Neural cell (in vitro differentiated cells): ENCODE data around the gene GRIA3. TPM values are rescaled to one million over a fixed set of nuclear protein-coding genes. Genes with fewer than 3 reads are reported as not detected.

Experiments
- H2AFZ ChIP-seq: fragments of 200-600, 300-800 bp; sonication (generic), shearing (Covaris generic); 2 replicates; pipeline ENCODE4 v1.6.0; 2014; ENCODE audit warnings: low read depth, mild to moderate bottlenecking, antibody characterized with exemption, low read length, moderate library complexity
- H3F3A ChIP-seq: fragments of 200-600 bp; shearing (Covaris generic); 2 replicates; pipeline ENCODE4 v1.6.1; 2016; ENCODE audit warnings: mild to moderate bottlenecking, moderate library complexity, mixed read lengths, antibody characterized with exemption, low read length; ENCODE audit not compliant: insufficient read depth, poor library complexity, severe bottlenecking
- H3K27ac ChIP-seq: fragments of 200-600, 300-800 bp; sonication (generic), shearing (Covaris generic); 2 replicates; pipeline ENCODE4 v1.5.1; 2014; ENCODE audit warnings: mild to moderate bottlenecking, low read length, moderate library complexity
- H3K27me3 ChIP-seq: fragments of 300-800, 200-600 bp; sonication (generic), shearing (Covaris generic); 2 replicates; pipeline ENCODE4 v1.6.0; 2014; ENCODE audit warnings: mild to moderate bottlenecking, low read depth, low read length, moderate library complexity; ENCODE audit not compliant: insufficient read depth
- H3K36me3 ChIP-seq: fragments of 300-800, 200-600 bp; sonication (generic), shearing (Covaris generic); 2 replicates; pipeline ENCODE4 v1.5.1; 2014; ENCODE audit warnings: mild to moderate bottlenecking, antibody characterized with exemption, low read length, moderate library complexity; ENCODE audit not compliant: insufficient read depth
- H3K4me2 ChIP-seq: fragments of 300-800, 200-600 bp; sonication (generic), shearing (Covaris generic); 2 replicates; pipeline ENCODE4 v1.6.0; 2014; ENCODE audit warnings: mild to moderate bottlenecking, low read length
- H3K4me3 ChIP-seq: fragments of 300-800, 200-600 bp; sonication (generic), shearing (Covaris generic); 2 replicates; pipeline ENCODE4 v1.5.1; 2014; ENCODE audit warnings: mild to moderate bottlenecking, low read length, moderate library complexity
- H3K79me2 ChIP-seq: fragments of 200-600 bp; shearing (Covaris generic); replicated peaks from 2 replicates; pipeline ENCODE4 v1.6.0; 2014; ENCODE audit warnings: mild to moderate bottlenecking, low read length, moderate library complexity; ENCODE audit not compliant: insufficient read depth
- H3K9ac ChIP-seq: fragments of 300-800, 200-600 bp; sonication (generic), shearing (Covaris generic); 2 replicates; pipeline ENCODE4 v1.6.1; 2016; ENCODE audit warnings: mild to moderate bottlenecking, low read length, mixed read lengths
- H3K9me2 ChIP-seq: fragments of 200-600 bp; shearing (Covaris generic); 2 replicates; pipeline ENCODE4 v1.6.1; 2016; ENCODE audit warnings: mild to moderate bottlenecking, low read length, mixed read lengths; ENCODE audit not compliant: insufficient read depth
- H3K9me3 ChIP-seq: fragments of 200-600, 300-800 bp; sonication (generic), shearing (Covaris generic); 2 replicates; pipeline ENCODE4 v1.6.1; 2016; ENCODE audit warnings: mild to moderate bottlenecking, mixed run types, low read length, moderate library complexity, mixed read lengths
- H4K20me1 ChIP-seq: fragments of 200-600 bp; shearing (Covaris generic); 2 replicates; pipeline ENCODE4 v1.6.1; 2016; ENCODE audit warnings: mild to moderate bottlenecking, mixed run types; ENCODE audit not compliant: insufficient read depth
- EP300 ChIP-seq: fragments of 450-650 bp; conservative IDR thresholded peaks from 2 replicates; pipeline ENCODE4 v1.6.1; 2014; ENCODE audit warnings: antibody characterized with exemption, mild to moderate bottlenecking, moderate library complexity; ENCODE audit not compliant: poor library complexity, severe bottlenecking
- EZH2 ChIP-seq: fragments of 200-600, 300-800 bp; shearing (Covaris generic), sonication (generic); IDR thresholded peaks from 2 replicates; pipeline ENCODE4 v1.6.1; 2014; ENCODE audit warnings: antibody characterized with exemption, low read length, borderline replicate concordance, mild to moderate bottlenecking; ENCODE audit not compliant: insufficient read depth, poor library complexity, severe bottlenecking
- MXI1 ChIP-seq: fragments of 450-650 bp; conservative IDR thresholded peaks from 2 replicates; pipeline ENCODE4 v1.6.1; 2014; ENCODE audit warnings: antibody characterized with exemption, mild to moderate bottlenecking; ENCODE audit not compliant: poor library complexity, severe bottlenecking
- POLR2AphosphoS5 ChIP-seq: IDR thresholded peaks from 2 replicates; pipeline ENCODE4 v1.6.1; 2012
- RAD21 ChIP-seq: fragments of 450-650 bp; conservative IDR thresholded peaks from 2 replicates; pipeline ENCODE4 v1.6.1; 2014; ENCODE audit warnings: antibody characterized with exemption, mild to moderate bottlenecking, moderate library complexity
- SMC3 ChIP-seq: fragments of 450-650 bp; conservative IDR thresholded peaks from 2 replicates; pipeline ENCODE4 v1.6.1; 2014; ENCODE audit warnings: antibody characterized with exemption, mild to moderate bottlenecking, moderate library complexity; ENCODE audit not compliant: poor library complexity
- TAF1 ChIP-seq: IDR thresholded peaks from 2 replicates; pipeline ENCODE4 v1.6.1; 2012; ENCODE audit warnings: low read depth
- polyA plus RNA-seq: library from polyadenylated mRNA; depleted of rRNA; stranded (reverse); fragments of >200 nt; gene quantifications from 2 replicates; pipeline ENCODE4 v1.2.3, GENCODE V29; 2014
- TF ChIP-seq, protein P1 (sequence below): IDR thresholded peaks from 2 replicates; pipeline ENCODE4 v1.6.1; 2012; ENCODE audit warnings: borderline replicate concordance
- TF ChIP-seq, protein P2 (sequence below): fragments of 450-650 bp; IDR thresholded peaks from 2 replicates; pipeline ENCODE4 v1.5.1; 2014; ENCODE audit warnings: antibody characterized with exemption, mild to moderate bottlenecking, moderate library complexity; ENCODE audit not compliant: poor library complexity, severe bottlenecking

Gene GRIA3
- polyA plus RNA-seq, 1 donor from 2014 or later = 7.8 TPM

DNA sequence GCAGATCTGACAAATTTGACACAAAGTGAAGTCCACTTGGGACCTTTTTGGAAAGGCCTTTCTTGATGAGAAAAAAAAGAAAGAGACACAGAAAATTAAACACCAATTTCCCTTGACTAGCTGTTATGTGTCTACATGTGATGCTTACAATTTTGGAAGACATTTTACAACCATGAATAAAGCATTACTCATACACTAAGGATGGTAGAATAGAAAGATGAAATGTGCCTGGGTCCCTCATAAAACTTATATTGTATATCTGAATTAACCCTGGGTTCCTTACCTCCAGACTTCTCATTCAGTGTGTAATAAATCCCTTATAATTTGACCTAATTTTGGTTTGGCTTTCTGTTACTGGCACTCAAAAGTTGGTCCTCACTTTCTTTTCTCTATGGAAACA lies 16.5 kb upstream of the GRIA3 start:
- no peak overlapping the region for H3K27ac ChIP-seq
- TF ChIP-seq, protein P1, sequence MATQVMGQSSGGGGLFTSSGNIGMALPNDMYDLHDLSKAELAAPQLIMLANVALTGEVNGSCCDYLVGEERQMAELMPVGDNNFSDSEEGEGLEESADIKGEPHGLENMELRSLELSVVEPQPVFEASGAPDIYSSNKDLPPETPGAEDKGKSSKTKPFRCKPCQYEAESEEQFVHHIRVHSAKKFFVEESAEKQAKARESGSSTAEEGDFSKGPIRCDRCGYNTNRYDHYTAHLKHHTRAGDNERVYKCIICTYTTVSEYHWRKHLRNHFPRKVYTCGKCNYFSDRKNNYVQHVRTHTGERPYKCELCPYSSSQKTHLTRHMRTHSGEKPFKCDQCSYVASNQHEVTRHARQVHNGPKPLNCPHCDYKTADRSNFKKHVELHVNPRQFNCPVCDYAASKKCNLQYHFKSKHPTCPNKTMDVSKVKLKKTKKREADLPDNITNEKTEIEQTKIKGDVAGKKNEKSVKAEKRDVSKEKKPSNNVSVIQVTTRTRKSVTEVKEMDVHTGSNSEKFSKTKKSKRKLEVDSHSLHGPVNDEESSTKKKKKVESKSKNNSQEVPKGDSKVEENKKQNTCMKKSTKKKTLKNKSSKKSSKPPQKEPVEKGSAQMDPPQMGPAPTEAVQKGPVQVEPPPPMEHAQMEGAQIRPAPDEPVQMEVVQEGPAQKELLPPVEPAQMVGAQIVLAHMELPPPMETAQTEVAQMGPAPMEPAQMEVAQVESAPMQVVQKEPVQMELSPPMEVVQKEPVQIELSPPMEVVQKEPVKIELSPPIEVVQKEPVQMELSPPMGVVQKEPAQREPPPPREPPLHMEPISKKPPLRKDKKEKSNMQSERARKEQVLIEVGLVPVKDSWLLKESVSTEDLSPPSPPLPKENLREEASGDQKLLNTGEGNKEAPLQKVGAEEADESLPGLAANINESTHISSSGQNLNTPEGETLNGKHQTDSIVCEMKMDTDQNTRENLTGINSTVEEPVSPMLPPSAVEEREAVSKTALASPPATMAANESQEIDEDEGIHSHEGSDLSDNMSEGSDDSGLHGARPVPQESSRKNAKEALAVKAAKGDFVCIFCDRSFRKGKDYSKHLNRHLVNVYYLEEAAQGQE = no peak
- TF ChIP-seq TAF1 = no peak
- TF ChIP-seq SMC3 = no peak
- no peak for TF ChIP-seq POLR2AphosphoS5
- TF ChIP-seq MXI1 = no peak
- TF ChIP-seq EZH2 = no peak
- TF ChIP-seq, protein P2, sequence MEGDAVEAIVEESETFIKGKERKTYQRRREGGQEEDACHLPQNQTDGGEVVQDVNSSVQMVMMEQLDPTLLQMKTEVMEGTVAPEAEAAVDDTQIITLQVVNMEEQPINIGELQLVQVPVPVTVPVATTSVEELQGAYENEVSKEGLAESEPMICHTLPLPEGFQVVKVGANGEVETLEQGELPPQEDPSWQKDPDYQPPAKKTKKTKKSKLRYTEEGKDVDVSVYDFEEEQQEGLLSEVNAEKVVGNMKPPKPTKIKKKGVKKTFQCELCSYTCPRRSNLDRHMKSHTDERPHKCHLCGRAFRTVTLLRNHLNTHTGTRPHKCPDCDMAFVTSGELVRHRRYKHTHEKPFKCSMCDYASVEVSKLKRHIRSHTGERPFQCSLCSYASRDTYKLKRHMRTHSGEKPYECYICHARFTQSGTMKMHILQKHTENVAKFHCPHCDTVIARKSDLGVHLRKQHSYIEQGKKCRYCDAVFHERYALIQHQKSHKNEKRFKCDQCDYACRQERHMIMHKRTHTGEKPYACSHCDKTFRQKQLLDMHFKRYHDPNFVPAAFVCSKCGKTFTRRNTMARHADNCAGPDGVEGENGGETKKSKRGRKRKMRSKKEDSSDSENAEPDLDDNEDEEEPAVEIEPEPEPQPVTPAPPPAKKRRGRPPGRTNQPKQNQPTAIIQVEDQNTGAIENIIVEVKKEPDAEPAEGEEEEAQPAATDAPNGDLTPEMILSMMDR = no peak
- TF ChIP-seq RAD21 = no peak
- no peak for TF ChIP-seq EP300
- H3K36me3 ChIP-seq = no peaks in the 10 kb centered on the region
- no peaks in the 10 kb centered on the region for H3K9me2 ChIP-seq
- no peak overlapping the region for H3K4me3 ChIP-seq
- no peaks in the 10 kb centered on the region for H4K20me1 ChIP-seq
- no peaks in the 10 kb centered on the region for H3K9me3 ChIP-seq
- no peak overlapping the region for H2AFZ ChIP-seq
- H3K27me3 ChIP-seq = no peaks in the 10 kb centered on the region
- no peak overlapping the region for H3K4me2 ChIP-seq
- no peaks in the 10 kb centered on the region for H3F3A ChIP-seq
- H3K9ac ChIP-seq = no peak overlapping the region
- H3K79me2 ChIP-seq = no peaks in the 10 kb centered on the region

DNA sequence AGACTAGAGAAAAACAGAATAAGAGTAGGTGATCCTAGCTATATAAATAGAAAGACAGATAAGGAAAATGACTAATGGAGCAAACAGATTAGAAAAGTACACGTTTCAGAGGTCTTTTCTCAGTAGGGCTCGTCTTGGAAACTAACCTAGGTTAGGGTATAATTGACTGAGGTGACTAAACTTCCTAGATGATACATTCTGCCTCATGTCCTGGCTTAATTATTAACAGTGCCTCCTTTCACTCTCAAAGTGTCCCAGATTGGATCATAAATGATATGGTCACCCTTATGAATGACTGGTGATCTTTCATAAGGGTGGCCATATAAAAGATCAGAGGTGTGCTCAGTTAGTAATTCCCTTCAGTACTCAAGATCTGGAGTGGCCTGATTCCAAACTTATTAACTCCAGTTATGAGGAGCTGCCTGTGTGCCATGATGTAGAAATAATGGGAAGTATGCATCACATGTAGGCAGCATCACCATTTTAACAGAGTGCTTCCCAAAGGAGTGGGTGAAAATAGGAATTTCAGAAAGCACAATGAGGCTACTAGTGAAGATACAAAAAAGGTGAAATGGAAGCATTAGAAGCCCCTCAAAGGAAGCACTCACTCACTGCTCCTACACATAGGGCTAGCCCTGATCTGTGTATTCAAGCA lies 14.7 kb upstream of the GRIA3 start:
- Histone ChIP-seq H4K20me1 (no peaks in the 10 kb centered on the region), H3K9ac (no peak overlapping the region), H3K9me3 (no peaks in the 10 kb centered on the region), H3K4me3 (no peak overlapping the region), H3K9me2 (no peaks in the 10 kb centered on the region), H3K27me3 (no peaks in the 10 kb centered on the region), H3K79me2 (no peaks in the 10 kb centered on the region), H3K27ac (no peak overlapping the region), H3K36me3 (no peaks in the 10 kb centered on the region), H3F3A (no peaks in the 10 kb centered on the region), H2AFZ (no peak overlapping the region), H3K4me2 (no peak overlapping the region)
- TF ChIP-seq TAF1 = no peak
- TF ChIP-seq SMC3 = no peak
- TF ChIP-seq EP300 = no peak
- TF ChIP-seq, protein P2 = no peak
- no peak for TF ChIP-seq EZH2
- no peak for TF ChIP-seq POLR2AphosphoS5
